ENCODE measurements around the gene ARMC9.
"Not testable (repeated sequence)": the region's sequence is repeated elsewhere in the genome, so short reads cannot be mapped to it uniquely, and the experiment has no call there.

The ARMC9 gene

GRCh38 chr2:231170055-231170454 is 28.4 kb upstream of the ARMC9 start:
- H3K4me3 ChIP-seq (ENCODE audit: low read length): no peak overlapping the region
- no peak for TF ChIP-seq ZNF274 (IDR thresholded peaks at IDR 0.05; ENCODE audit: low read depth, low read length)

GRCh38 chr2:231172025-231172424 is 26.4 kb upstream of the ARMC9 start:
- H3K4me3 ChIP-seq (ENCODE audit: low read length): no peak overlapping the region
- TF ChIP-seq ZNF274 (IDR thresholded peaks at IDR 0.05; ENCODE audit: low read depth, low read length): no peak

- TF ChIP-seq ZNF274 (IDR thresholded peaks at IDR 0.05; ENCODE audit: low read depth, low read length): no peak
- H3K4me3 ChIP-seq (ENCODE audit: low read length): no peak overlapping the region
Measured at GRCh38 chr2:231174211-231174651, 24.2 kb upstream of the ARMC9 start.

- no peak overlapping the region for H3K4me3 ChIP-seq (ENCODE audit: low read length)
- no peak for TF ChIP-seq ZNF274 (IDR thresholded peaks at IDR 0.05; ENCODE audit: low read depth, low read length)
Measured at GRCh38 chr2:231176066-231176465, 22.4 kb upstream of the ARMC9 start.

GRCh38 chr2:231177156-231178025 is 21.0 kb upstream of the ARMC9 start:
- no peak overlapping the region for H3K4me3 ChIP-seq (ENCODE audit: low read length)
- TF ChIP-seq ZNF274 (IDR thresholded peaks at IDR 0.05; ENCODE audit: low read depth, low read length): no peak

GRCh38 chr2:231178805-231179204 is 19.6 kb upstream of the ARMC9 start:
- H3K4me3 ChIP-seq (ENCODE audit: low read length): not testable (repeated sequence)

- H3K4me3 ChIP-seq (ENCODE audit: low read length): no peak overlapping the region
Measured at GRCh38 chr2:231181860-231182512, 16.4 kb upstream of the ARMC9 start.

GRCh38 chr2:231182513-231182899 is 15.9 kb upstream of the ARMC9 start:
- TF ChIP-seq ZNF274 (IDR thresholded peaks at IDR 0.05; ENCODE audit: low read depth, low read length): no peak
- no peak overlapping the region for H3K4me3 ChIP-seq (ENCODE audit: low read length)

More at GRCh38 chr2:231181860-231182512, 16.4 kb upstream of the ARMC9 start:
- TF ChIP-seq ZNF274 (IDR thresholded peaks at IDR 0.05; ENCODE audit: low read depth, low read length): no peak

GRCh38 chr2:231183851-231184250 is 14.6 kb upstream of the ARMC9 start:
- no peak overlapping the region for H3K4me3 ChIP-seq (ENCODE audit: low read length)
- TF ChIP-seq ZNF274 (IDR thresholded peaks at IDR 0.05; ENCODE audit: low read depth, low read length): no peak

- TF ChIP-seq ZNF274 (IDR thresholded peaks at IDR 0.05; ENCODE audit: low read depth, low read length): no peak
- no peak overlapping the region for H3K4me3 ChIP-seq (ENCODE audit: low read length)
Measured at GRCh38 chr2:231184319-231184718, 14.1 kb upstream of the ARMC9 start.

- no peak overlapping the region for H3K4me3 ChIP-seq (ENCODE audit: low read length)
Measured at GRCh38 chr2:231185050-231185725, 13.2 kb upstream of the ARMC9 start.

GRCh38 chr2:231185886-231186285 is 12.5 kb upstream of the ARMC9 start:
- no peak for TF ChIP-seq ZNF274 (IDR thresholded peaks at IDR 0.05; ENCODE audit: low read depth, low read length)

More at GRCh38 chr2:231185050-231185725, 13.2 kb upstream of the ARMC9 start:
- no peak for TF ChIP-seq ZNF274 (IDR thresholded peaks at IDR 0.05; ENCODE audit: low read depth, low read length)

GRCh38 chr2:231186325-231186724 is 12.1 kb upstream of the ARMC9 start:
- TF ChIP-seq ZNF274 (IDR thresholded peaks at IDR 0.05; ENCODE audit: low read depth, low read length): no peak
- no peak overlapping the region for H3K4me3 ChIP-seq (ENCODE audit: low read length)

More at GRCh38 chr2:231185886-231186285, 12.5 kb upstream of the ARMC9 start:
- H3K4me3 ChIP-seq (ENCODE audit: low read length): no peak overlapping the region

GRCh38 chr2:231187736-231188505 is 10.5 kb upstream of the ARMC9 start:
- no peak overlapping the region for H3K4me3 ChIP-seq (ENCODE audit: low read length)
- no peak for TF ChIP-seq ZNF274 (IDR thresholded peaks at IDR 0.05; ENCODE audit: low read depth, low read length)

Measured in GM08714 (cell line).